Measurements from ENCODE around the gene BAZ2B. TPM values are rescaled to one million over a fixed set of nuclear protein-coding genes. Genes with fewer than 3 reads are reported as not detected.

The BAZ2B gene
- total and polyA plus RNA-seq, 9 of the 15 experiments (the other 6 are each of a cell fraction or from before 2014, with no cell fraction given): 7.5 to 38.6 (median 19.8) TPM

DNA sequence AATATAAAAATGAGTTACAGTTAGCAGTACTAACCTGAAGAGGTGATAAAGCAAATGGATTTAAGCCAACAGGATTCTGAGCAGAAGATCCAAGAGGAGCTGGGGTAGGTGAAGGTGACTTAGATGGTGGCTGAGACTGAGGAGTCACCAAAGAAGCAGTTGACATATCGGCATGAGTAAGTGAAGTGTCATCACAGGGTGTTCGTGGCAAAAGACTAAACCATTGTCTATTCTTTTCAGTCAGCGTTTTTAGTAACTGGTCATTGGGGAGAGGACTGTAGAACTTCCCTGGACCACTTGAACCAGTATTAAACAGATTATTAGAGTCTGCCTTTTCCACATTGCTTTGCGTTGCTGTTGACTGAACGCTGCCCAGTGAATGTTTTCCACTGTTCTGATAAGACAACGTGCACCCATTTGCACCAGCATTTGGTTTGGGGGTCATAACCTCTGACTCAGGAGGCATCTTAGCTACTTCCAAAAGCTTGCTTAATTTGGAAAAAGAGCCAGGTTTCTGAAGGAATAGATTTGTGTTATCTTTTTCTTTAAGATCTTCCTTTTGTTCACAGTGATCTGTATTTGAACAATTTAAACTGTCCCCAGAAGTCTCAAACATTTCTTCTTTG, 266.6 kb downstream of the BAZ2B start (continued):
- TF ChIP-seq, protein P1, sequence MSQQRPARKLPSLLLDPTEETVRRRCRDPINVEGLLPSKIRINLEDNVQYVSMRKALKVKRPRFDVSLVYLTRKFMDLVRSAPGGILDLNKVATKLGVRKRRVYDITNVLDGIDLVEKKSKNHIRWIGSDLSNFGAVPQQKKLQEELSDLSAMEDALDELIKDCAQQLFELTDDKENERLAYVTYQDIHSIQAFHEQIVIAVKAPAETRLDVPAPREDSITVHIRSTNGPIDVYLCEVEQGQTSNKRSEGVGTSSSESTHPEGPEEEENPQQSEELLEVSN (IDR thresholded peaks at IDR 0.05; ENCODE audit: borderline replicate concordance in 1 of 2, extremely low read depth in 1 of 2, insufficient read depth in 1 of 2, insufficient read length in 1 of 2, low read depth in 1 of 2, low read length in 1 of 2, poor library complexity in 1 of 2, severe bottlenecking in 1 of 2): no peak
- TF ChIP-seq, protein P2, sequence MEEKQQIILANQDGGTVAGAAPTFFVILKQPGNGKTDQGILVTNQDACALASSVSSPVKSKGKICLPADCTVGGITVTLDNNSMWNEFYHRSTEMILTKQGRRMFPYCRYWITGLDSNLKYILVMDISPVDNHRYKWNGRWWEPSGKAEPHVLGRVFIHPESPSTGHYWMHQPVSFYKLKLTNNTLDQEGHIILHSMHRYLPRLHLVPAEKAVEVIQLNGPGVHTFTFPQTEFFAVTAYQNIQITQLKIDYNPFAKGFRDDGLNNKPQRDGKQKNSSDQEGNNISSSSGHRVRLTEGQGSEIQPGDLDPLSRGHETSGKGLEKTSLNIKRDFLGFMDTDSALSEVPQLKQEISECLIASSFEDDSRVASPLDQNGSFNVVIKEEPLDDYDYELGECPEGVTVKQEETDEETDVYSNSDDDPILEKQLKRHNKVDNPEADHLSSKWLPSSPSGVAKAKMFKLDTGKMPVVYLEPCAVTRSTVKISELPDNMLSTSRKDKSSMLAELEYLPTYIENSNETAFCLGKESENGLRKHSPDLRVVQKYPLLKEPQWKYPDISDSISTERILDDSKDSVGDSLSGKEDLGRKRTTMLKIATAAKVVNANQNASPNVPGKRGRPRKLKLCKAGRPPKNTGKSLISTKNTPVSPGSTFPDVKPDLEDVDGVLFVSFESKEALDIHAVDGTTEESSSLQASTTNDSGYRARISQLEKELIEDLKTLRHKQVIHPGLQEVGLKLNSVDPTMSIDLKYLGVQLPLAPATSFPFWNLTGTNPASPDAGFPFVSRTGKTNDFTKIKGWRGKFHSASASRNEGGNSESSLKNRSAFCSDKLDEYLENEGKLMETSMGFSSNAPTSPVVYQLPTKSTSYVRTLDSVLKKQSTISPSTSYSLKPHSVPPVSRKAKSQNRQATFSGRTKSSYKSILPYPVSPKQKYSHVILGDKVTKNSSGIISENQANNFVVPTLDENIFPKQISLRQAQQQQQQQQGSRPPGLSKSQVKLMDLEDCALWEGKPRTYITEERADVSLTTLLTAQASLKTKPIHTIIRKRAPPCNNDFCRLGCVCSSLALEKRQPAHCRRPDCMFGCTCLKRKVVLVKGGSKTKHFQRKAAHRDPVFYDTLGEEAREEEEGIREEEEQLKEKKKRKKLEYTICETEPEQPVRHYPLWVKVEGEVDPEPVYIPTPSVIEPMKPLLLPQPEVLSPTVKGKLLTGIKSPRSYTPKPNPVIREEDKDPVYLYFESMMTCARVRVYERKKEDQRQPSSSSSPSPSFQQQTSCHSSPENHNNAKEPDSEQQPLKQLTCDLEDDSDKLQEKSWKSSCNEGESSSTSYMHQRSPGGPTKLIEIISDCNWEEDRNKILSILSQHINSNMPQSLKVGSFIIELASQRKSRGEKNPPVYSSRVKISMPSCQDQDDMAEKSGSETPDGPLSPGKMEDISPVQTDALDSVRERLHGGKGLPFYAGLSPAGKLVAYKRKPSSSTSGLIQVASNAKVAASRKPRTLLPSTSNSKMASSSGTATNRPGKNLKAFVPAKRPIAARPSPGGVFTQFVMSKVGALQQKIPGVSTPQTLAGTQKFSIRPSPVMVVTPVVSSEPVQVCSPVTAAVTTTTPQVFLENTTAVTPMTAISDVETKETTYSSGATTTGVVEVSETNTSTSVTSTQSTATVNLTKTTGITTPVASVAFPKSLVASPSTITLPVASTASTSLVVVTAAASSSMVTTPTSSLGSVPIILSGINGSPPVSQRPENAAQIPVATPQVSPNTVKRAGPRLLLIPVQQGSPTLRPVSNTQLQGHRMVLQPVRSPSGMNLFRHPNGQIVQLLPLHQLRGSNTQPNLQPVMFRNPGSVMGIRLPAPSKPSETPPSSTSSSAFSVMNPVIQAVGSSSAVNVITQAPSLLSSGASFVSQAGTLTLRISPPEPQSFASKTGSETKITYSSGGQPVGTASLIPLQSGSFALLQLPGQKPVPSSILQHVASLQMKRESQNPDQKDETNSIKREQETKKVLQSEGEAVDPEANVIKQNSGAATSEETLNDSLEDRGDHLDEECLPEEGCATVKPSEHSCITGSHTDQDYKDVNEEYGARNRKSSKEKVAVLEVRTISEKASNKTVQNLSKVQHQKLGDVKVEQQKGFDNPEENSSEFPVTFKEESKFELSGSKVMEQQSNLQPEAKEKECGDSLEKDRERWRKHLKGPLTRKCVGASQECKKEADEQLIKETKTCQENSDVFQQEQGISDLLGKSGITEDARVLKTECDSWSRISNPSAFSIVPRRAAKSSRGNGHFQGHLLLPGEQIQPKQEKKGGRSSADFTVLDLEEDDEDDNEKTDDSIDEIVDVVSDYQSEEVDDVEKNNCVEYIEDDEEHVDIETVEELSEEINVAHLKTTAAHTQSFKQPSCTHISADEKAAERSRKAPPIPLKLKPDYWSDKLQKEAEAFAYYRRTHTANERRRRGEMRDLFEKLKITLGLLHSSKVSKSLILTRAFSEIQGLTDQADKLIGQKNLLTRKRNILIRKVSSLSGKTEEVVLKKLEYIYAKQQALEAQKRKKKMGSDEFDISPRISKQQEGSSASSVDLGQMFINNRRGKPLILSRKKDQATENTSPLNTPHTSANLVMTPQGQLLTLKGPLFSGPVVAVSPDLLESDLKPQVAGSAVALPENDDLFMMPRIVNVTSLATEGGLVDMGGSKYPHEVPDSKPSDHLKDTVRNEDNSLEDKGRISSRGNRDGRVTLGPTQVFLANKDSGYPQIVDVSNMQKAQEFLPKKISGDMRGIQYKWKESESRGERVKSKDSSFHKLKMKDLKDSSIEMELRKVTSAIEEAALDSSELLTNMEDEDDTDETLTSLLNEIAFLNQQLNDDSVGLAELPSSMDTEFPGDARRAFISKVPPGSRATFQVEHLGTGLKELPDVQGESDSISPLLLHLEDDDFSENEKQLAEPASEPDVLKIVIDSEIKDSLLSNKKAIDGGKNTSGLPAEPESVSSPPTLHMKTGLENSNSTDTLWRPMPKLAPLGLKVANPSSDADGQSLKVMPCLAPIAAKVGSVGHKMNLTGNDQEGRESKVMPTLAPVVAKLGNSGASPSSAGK (IDR thresholded peaks at IDR 0.05): no peak
- TF ChIP-seq NR2C1 (IDR thresholded peaks at IDR 0.05): peak; percentile 66
- peak; percentile 87 for TF ChIP-seq NR2C1 (tag; IDR thresholded peaks at IDR 0.05)
- no peak for TF ChIP-seq NR2F6 (CRISPR knock-in tag; IDR thresholded peaks at IDR 0.05)
- 0 out of 2 replicates have a peak, but pooled peaks have one; percentile 18 for TF ChIP-seq ESRRA (IDR thresholded peaks at IDR 0.05; ENCODE audit: borderline replicate concordance, low read depth)
- TF ChIP-seq ARID1B (IDR thresholded peaks at IDR 0.05): 0 out of 2 replicates have a peak, but pooled peaks have one; percentile 44
- TF ChIP-seq ZNF316 (IDR thresholded peaks at IDR 0.05): peak; percentile 62
- 0 out of 2 replicates have a peak, but pooled peaks have one; percentile 20 for TF ChIP-seq SMARCA4 (IDR thresholded peaks at IDR 0.05)
- no peak for TF ChIP-seq BRD4 (IDR thresholded peaks at IDR 0.05)
- TF ChIP-seq, protein P3, sequence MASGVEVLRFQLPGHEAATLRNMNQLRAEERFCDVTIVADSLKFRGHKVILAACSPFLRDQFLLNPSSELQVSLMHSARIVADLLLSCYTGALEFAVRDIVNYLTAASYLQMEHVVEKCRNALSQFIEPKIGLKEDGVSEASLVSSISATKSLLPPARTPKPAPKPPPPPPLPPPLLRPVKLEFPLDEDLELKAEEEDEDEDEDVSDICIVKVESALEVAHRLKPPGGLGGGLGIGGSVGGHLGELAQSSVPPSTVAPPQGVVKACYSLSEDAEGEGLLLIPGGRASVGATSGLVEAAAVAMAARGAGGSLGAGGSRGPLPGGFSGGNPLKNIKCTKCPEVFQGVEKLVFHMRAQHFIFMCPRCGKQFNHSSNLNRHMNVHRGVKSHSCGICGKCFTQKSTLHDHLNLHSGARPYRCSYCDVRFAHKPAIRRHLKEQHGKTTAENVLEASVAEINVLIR (CRISPR knock-in tag; IDR thresholded peaks at IDR 0.05): no peak
- peak; percentile 35; the same call in 1 of the 2 replicates for TF ChIP-seq MAFK (IDR thresholded peaks at IDR 0.05; ENCODE audit: low read length)
- peak; percentile 15 for TF ChIP-seq MEIS2 (IDR thresholded peaks at IDR 0.05; ENCODE audit: partially characterized antibody)

Data from K562 (cell line).